GM12878 (cell line): ENCODE data around the gene COL26A1. TPM values are rescaled to one million over a fixed set of nuclear protein-coding genes. Genes with fewer than 3 reads are reported as not detected.

ENCODE experiments used
- ATAC-seq: fragments of 200-7000 bp; cut with Tn5 transposase; 3 replicates; pipeline ENCODE4 v1.9.1; 2020; ENCODE audit warnings: mild to moderate bottlenecking, moderate library complexity
- BruUV-seq: library from RNA; stranded (reverse); fragments of 400-500 nt; replicated peaks from 2 replicates; lab custom pipeline; 2021; lab: Mats Ljungman, UMichigan
- CTCF ChIA-PET: fragments of 300-600 bp; sonication (Branson Sonifier 250); formaldehyde crosslinking; extraction: SDS; loops from one replicate; lab custom pipeline; 2021; ENCODE audit warnings: inconsistent platforms; lab: Yijun Ruan, JAX
- POLR2A ChIA-PET: fragments of 350-600 bp; formaldehyde crosslinking; extraction: SDS; loops from one replicate; lab custom pipeline; 2021; ENCODE audit warnings: inconsistent platforms; lab: Charles Lee
- RAD21 ChIA-PET: fragments of 300-600 bp; sonication (Branson Sonifier 250); formaldehyde crosslinking; loops from one replicate; lab custom pipeline; 2023; ENCODE audit warnings: antibody characterized with exemption; ENCODE audit not compliant: unreplicated experiment; lab: Charles Lee
- SMC1A ChIA-PET: fragments of 300-600 bp; sonication (Branson Sonifier 250); formaldehyde crosslinking; loops from one replicate; lab custom pipeline; 2023; ENCODE audit not compliant: unreplicated experiment, uncharacterized antibody; lab: Charles Lee
- DNase-seq: peaks from one replicate; pipeline ENCODE4 v3.0.0-alpha.2; 2011; ENCODE audit warnings: low read depth, low spot score
- FAIRE-seq: peaks from 3 replicates; lab custom pipeline; 2011; peaks lifted over from hg19 to GRCh38; lab: Jason Lieb, UNC
- H2AFZ ChIP-seq: 2 replicates; pipeline ENCODE4 v1.6.0; 2011; ENCODE audit warnings: low read depth, low read length, control low read depth; ENCODE audit not compliant: control insufficient read depth
- H3K27ac ChIP-seq: 2 replicates; pipeline ENCODE4 v1.5.1; 2011; ENCODE audit warnings: control low read depth; ENCODE audit not compliant: control insufficient read depth, insufficient read depth
- H3K27me3 ChIP-seq, 2 experiments: replicated peaks in 1 of 2; 2 replicates each; pipeline versions ENCODE4 v1.6.0 to v1.6.1; 2011; ENCODE audit warnings: low read length in 1 of 2; ENCODE audit not compliant: control insufficient read depth in 2 of 2, insufficient read depth in 2 of 2
- H3K36me3 ChIP-seq, 2 experiments: 2 replicates each; pipeline ENCODE4 v1.5.1; 2011; ENCODE audit warnings: low read length in 1 of 2; ENCODE audit not compliant: control insufficient read depth in 2 of 2, insufficient read depth in 2 of 2
- H3K4me1 ChIP-seq: 2 replicates; pipeline ENCODE4 v1.6.1; 2011; ENCODE audit warnings: mild to moderate bottlenecking, low read length, moderate library complexity, mixed read lengths; ENCODE audit not compliant: control insufficient read depth, insufficient read depth
- H3K4me2 ChIP-seq: 2 replicates; pipeline ENCODE4 v1.6.0; 2011; ENCODE audit warnings: control low read depth; ENCODE audit not compliant: control insufficient read depth, insufficient read depth
- H3K4me3 ChIP-seq: fragments of 200-600 bp; sonication (generic); 2 replicates; pipeline ENCODE4 v1.5.1; 2016
- H3K79me2 ChIP-seq: 2 replicates; pipeline ENCODE4 v1.6.0; 2011; ENCODE audit warnings: low read length; ENCODE audit not compliant: control insufficient read depth, insufficient read depth
- H3K9ac ChIP-seq: 2 replicates; pipeline ENCODE4 v1.8.0; 2011; ENCODE audit warnings: low read length, control low read depth, mixed read lengths; ENCODE audit not compliant: control insufficient read depth, insufficient read depth
- H3K9me3 ChIP-seq: replicated peaks from 3 replicates; pipeline ENCODE4 v1.5.1; 2011; ENCODE audit warnings: mild to moderate bottlenecking, low read length; ENCODE audit not compliant: control insufficient read depth, insufficient read depth
- H4K20me1 ChIP-seq: 2 replicates; pipeline ENCODE4 v1.6.0; 2011; ENCODE audit not compliant: control insufficient read depth, insufficient read depth
- FOXK2 ChIP-seq: fragments of 450-650 bp; IDR thresholded peaks from 2 replicates; pipeline ENCODE4 v1.6.1; 2017; ENCODE audit warnings: mild to moderate bottlenecking, moderate library complexity
- HDAC6 ChIP-seq: fragments of 200-600 bp; sonication (generic); IDR thresholded peaks from one replicate; pipeline ENCODE4 v1.8.0; 2017; ENCODE audit warnings: antibody characterized with exemption; ENCODE audit not compliant: unreplicated experiment
- KLF5 ChIP-seq: fragments of 450-650 bp; IDR thresholded peaks from 2 replicates; pipeline ENCODE4 v1.6.1; 2014; ENCODE audit warnings: mild to moderate bottlenecking; ENCODE audit not compliant: partially characterized antibody
- MEF2B ChIP-seq: fragments of 450-650 bp; IDR thresholded peaks from 2 replicates; pipeline ENCODE4 v1.6.1; 2018; ENCODE audit warnings: mild to moderate bottlenecking, moderate library complexity; ENCODE audit not compliant: partially characterized antibody, poor library complexity, severe bottlenecking
- USF2 ChIP-seq: IDR thresholded peaks from 2 replicates; pipeline ENCODE4 v1.6.1; 2011; ENCODE audit warnings: low read depth, low read length, improper control_type of control experiment, borderline replicate concordance
- ZNF207 ChIP-seq: fragments of 450-650 bp; IDR thresholded peaks from 2 replicates; pipeline ENCODE4 v1.6.1; 2014; ENCODE audit warnings: antibody characterized with exemption, mild to moderate bottlenecking, borderline replicate concordance
- WGBS: methylation state at CpG from one replicate; pipeline ENCODE4 v1.1.6; 2016; ENCODE audit warnings: low lambda C conversion rate; ENCODE audit not compliant: insufficient replicate concordance, insufficient coverage; ENCODE audit errors: missing lambda C conversion rate; 5-methylcytosine and 5-hydroxymethylcytosine counted together
- in situ Hi-C: fragments of 300-500 bp; cut with MboI; formaldehyde crosslinking; loops from 9 replicates; pipeline ENCODE4 v1.14.3; 2018; ENCODE audit warnings: mixed read lengths
- intact Hi-C: fragments of 100-400 bp; cut with micrococcal nuclease; formaldehyde crosslinking; loops from one replicate; pipeline ENCODE4 v1.14.2; 2022; ENCODE audit not compliant: unreplicated experiment
- polyA plus RNA-seq, 11 experiments: library from polyadenylated mRNA; depleted of rRNA in 4 of 11; unstranded in 6 of 11; stranded (reverse) in 5 of 11; fragments of >200 nt; fragmentation: Nextera tagmentation in 4 of 11; fragmentation: Illumina TruSeq in 1 of 11; extraction: Ambion mirVana in 4 of 11; extraction: Trizol in 1 of 11; gene quantifications; 1 replicate in 1 of 11; 2 replicates in 10 of 11; pipeline versions ENCODE4 v1.2.1 to v1.2.3, GENCODE V29; 2011 to 2016; ENCODE audit warnings: inconsistent platforms in 2 of 11, missing spikeins in 2 of 11, low read depth in 1 of 11
- total RNA-seq, 4 experiments: library from RNA; depleted of rRNA in 3 of 4; stranded (reverse); fragments of >200 nt in 3 of 4; fragmentation: Illumina TruSeq in 1 of 4; extraction: Trizol in 1 of 4; gene quantifications; 2 replicates each; pipeline versions ENCODE4 v1.2.1 to v1.2.3, GENCODE V29; 2013 to 2021
- TF ChIP-seq, protein P1 (sequence below): fragments of 450-650 bp; IDR thresholded peaks from 2 replicates; pipeline ENCODE4 v1.6.1; 2016; ENCODE audit warnings: mild to moderate bottlenecking

COL26A1 gene
- total and polyA plus RNA-seq, 10 of the 15 experiments (the other 5 are each of a cell fraction or from before 2014, with no cell fraction given), result 0.08 TPM; not detected in 9

DNA sequence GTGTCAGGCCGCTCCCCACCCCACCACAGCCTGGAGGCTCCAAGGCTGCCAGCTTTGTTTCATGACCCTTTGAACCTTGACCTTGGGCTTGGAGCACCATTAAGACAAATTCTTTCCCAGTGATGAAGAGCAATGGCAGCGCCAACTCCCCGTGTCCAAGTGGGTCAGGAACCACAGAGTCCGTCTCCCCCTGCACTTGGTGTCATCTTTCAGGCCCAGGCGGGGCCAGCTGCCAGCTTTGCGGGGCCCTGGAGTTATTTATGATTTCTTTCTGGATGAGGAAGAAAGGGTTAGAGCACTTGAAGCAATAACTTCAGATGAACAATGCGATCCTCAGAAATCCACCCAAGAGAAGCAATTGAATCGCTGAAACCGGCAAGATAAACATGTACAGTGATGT, 155.7 kb downstream of the COL26A1 start:
- Histone ChIP-seq H3K27me3 (peaks cover 0 to 1% of the 10 kb centered on the region in 2 experiments; a peak in 3 of 4 replicates), H4K20me1 (no peaks in the 10 kb centered on the region), H3K9me3 (no peaks in the 10 kb centered on the region), H3K4me3 (no peak overlapping the region), H3K4me1 (no peaks in the 10 kb centered on the region), H2AFZ (no peak overlapping the region), H3K4me2 (no peak overlapping the region), H3K27ac (no peak overlapping the region), H3K79me2 (no peaks in the 10 kb centered on the region), H3K9ac (no peak overlapping the region), H3K36me3 (no peaks in the 10 kb centered on the region)
- CTCF ChIA-PET, result interaction anchor here (1.0 to 1.3 kb wide), 2 partner anchors 10 to 16 kb away, joined by 3 read pairs; no protein-coding TSS in a partner anchor
- TF ChIP-seq ZNF207, result no peak
- no peak for TF ChIP-seq FOXK2
- TF ChIP-seq, protein P1, sequence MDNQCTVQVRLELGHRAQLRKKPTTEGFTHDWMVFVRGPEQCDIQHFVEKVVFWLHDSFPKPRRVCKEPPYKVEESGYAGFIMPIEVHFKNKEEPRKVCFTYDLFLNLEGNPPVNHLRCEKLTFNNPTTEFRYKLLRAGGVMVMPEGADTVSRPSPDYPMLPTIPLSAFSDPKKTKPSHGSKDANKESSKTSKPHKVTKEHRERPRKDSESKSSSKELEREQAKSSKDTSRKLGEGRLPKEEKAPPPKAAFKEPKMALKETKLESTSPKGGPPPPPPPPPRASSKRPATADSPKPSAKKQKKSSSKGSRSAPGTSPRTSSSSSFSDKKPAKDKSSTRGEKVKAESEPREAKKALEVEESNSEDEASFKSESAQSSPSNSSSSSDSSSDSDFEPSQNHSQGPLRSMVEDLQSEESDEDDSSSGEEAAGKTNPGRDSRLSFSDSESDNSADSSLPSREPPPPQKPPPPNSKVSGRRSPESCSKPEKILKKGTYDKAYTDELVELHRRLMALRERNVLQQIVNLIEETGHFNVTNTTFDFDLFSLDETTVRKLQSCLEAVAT, result no peak
- no peak for TF ChIP-seq HDAC6
- no peak for TF ChIP-seq MEF2B
- no peak for TF ChIP-seq USF2
- no peak for TF ChIP-seq KLF5
- RAD21 ChIA-PET, result no interaction called here
- SMC1A ChIA-PET, result interaction anchor here (0.5 kb wide), 1 partner anchor 101 kb away, joined by 3 read pairs; no protein-coding TSS in a partner anchor
- intact Hi-C loops, result no loop called here
- in situ Hi-C loops, result no loop called here
- WGBS, result 41% methylated on average over 9 of the region's 9 CpGs
- BruUV-seq, result no TSS peak
- no peak for FAIRE-seq
- POLR2A ChIA-PET, result interaction anchor here (0.7 kb wide), 1 partner anchor 785 kb away, joined by 4 read pairs; the partner anchor contains the start of gene ZAN
- no peak for ATAC-seq
- no peak for DNase-seq
